Measurements from ENCODE around the gene EPHB2.
"Not testable (repeated sequence)": the region's sequence is repeated elsewhere in the genome, so short reads cannot be mapped to it uniquely, and the experiment has no call there.

Gene EPHB2

GRCh38 chr1:22710701-22711049 is at the start of gene EPHB2:
EPHB2 (plus strand) TSS chr1:22710839; CDS start chr1:22710983, 144 bp downstream.
- peak; percentile 66 for DNase-seq (ENCODE audit: low spot score)

GRCh38 chr1:22661880-22662279 is 48.8 kb upstream of the EPHB2 start:
- no peak for DNase-seq (ENCODE audit: low spot score)

GRCh38 chr1:22662318-22662717 is 48.3 kb upstream of the EPHB2 start:
- no peak for DNase-seq (ENCODE audit: low spot score)

- no peak for DNase-seq (ENCODE audit: low spot score)
Observed at GRCh38 chr1:22662986-22663408, 47.6 kb upstream of the EPHB2 start.

GRCh38 chr1:22665752-22666151 is 44.9 kb upstream of the EPHB2 start:
- no peak for DNase-seq (ENCODE audit: low spot score)

- DNase-seq (ENCODE audit: low spot score), result no peak
Observed at GRCh38 chr1:22666412-22666811, 44.2 kb upstream of the EPHB2 start.

GRCh38 chr1:22668840-22669239 is 41.8 kb upstream of the EPHB2 start:
- DNase-seq (ENCODE audit: low spot score), result not testable (repeated sequence)

GRCh38 chr1:22670352-22670975 is 40.2 kb upstream of the EPHB2 start:
- DNase-seq (ENCODE audit: low spot score), result no peak

GRCh38 chr1:22671999-22672398 is 38.6 kb upstream of the EPHB2 start:
- DNase-seq (ENCODE audit: low spot score), result no peak

GRCh38 chr1:22673486-22674409 is 36.9 kb upstream of the EPHB2 start:
- DNase-seq (ENCODE audit: low spot score), result peak; percentile 67

GRCh38 chr1:22674410-22674749 is 36.3 kb upstream of the EPHB2 start:
- no peak for DNase-seq (ENCODE audit: low spot score)

- DNase-seq (ENCODE audit: low spot score), result not testable (repeated sequence)
Observed at GRCh38 chr1:22676151-22676550, 34.5 kb upstream of the EPHB2 start.

- DNase-seq (ENCODE audit: low spot score), result no peak
Observed at GRCh38 chr1:22676916-22677583, 33.6 kb upstream of the EPHB2 start.

- no peak for DNase-seq (ENCODE audit: low spot score)
Observed at GRCh38 chr1:22677931-22678896, 32.4 kb upstream of the EPHB2 start.

GRCh38 chr1:22680726-22681125 is 29.9 kb upstream of the EPHB2 start:
- no peak for DNase-seq (ENCODE audit: low spot score)

GRCh38 chr1:22681556-22682276 is 28.9 kb upstream of the EPHB2 start:
- no peak for DNase-seq (ENCODE audit: low spot score)

GRCh38 chr1:22683547-22683946 is 27.1 kb upstream of the EPHB2 start:
- DNase-seq (ENCODE audit: low spot score), result no peak

- no peak for DNase-seq (ENCODE audit: low spot score)
Observed at GRCh38 chr1:22685591-22686059, 25.0 kb upstream of the EPHB2 start.

- DNase-seq (ENCODE audit: low spot score), result no peak
Observed at GRCh38 chr1:22687191-22687590, 23.4 kb upstream of the EPHB2 start.

- no peak for DNase-seq (ENCODE audit: low spot score)
Observed at GRCh38 chr1:22688466-22688865, 22.2 kb upstream of the EPHB2 start.

GRCh38 chr1:22689505-22689904 is 21.1 kb upstream of the EPHB2 start:
- DNase-seq (ENCODE audit: low spot score), result peak; percentile 87
